GM18907 (cell line): ENCODE data around the gene NAGPA.

ENCODE experiments used
- ATAC-seq: cut with Tn5 transposase; IDR thresholded peaks from one replicate; pipeline ENCODE4 v1.9.1; 2021; ENCODE audit warnings: mild to moderate bottlenecking, moderate library complexity; ENCODE audit not compliant: unreplicated experiment

Gene NAGPA

GRCh38 chr16:5004311-5004710, 29.4 kb downstream of the NAGPA start:
- ATAC-seq = no peak

- no peak for ATAC-seq
These were observed 29.9 kb downstream of the NAGPA start for GRCh38 chr16:5003828-5004227.

GRCh38 chr16:5003211-5003610, 30.5 kb downstream of the NAGPA start:
- ATAC-seq = no peak

- no peak for ATAC-seq
These were observed 31.0 kb downstream of the NAGPA start for GRCh38 chr16:5002699-5003143.

- ATAC-seq = no peak
These were observed 31.7 kb downstream of the NAGPA start for GRCh38 chr16:5001986-5002385.

GRCh38 chr16:5001571-5001970, 32.2 kb downstream of the NAGPA start:
- ATAC-seq = no peak

- ATAC-seq = no peak
These were observed 33.1 kb downstream of the NAGPA start for GRCh38 chr16:5000573-5001001.

- no peak for ATAC-seq
These were observed 38.9 kb downstream of the NAGPA start for GRCh38 chr16:4994719-4995434.

- ATAC-seq = no peak
These were observed 42.0 kb downstream of the NAGPA start for GRCh38 chr16:4991754-4992153.

GRCh38 chr16:4990415-4990814, 43.3 kb downstream of the NAGPA start:
- no peak for ATAC-seq

- no peak for ATAC-seq
These were observed 44.2 kb downstream of the NAGPA start for GRCh38 chr16:4989391-4990006.

GRCh38 chr16:4988647-4989046, 45.1 kb downstream of the NAGPA start:
- no peak for ATAC-seq

- no peak for ATAC-seq
These were observed 46.0 kb downstream of the NAGPA start for GRCh38 chr16:4987580-4988374.

- ATAC-seq = no peak
These were observed 46.5 kb downstream of the NAGPA start for GRCh38 chr16:4987250-4987579.

- ATAC-seq = no peak
These were observed 49.4 kb downstream of the NAGPA start for GRCh38 chr16:4984174-4984990.

GRCh38 chr16:4982056-4982867, 51.5 kb downstream of the NAGPA start:
- no peak for ATAC-seq

- no peak for ATAC-seq
These were observed 52.3 kb downstream of the NAGPA start for GRCh38 chr16:4981473-4981872.

- no peak for ATAC-seq
These were observed 53.0 kb downstream of the NAGPA start for GRCh38 chr16:4980691-4981090.

GRCh38 chr16:4979736-4980660, 53.7 kb downstream of the NAGPA start:
- no peak for ATAC-seq
